ENCODE measurements around the gene VAMP2.

Gene VAMP2, protein sequence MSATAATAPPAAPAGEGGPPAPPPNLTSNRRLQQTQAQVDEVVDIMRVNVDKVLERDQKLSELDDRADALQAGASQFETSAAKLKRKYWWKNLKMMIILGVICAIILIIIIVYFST

DNA sequence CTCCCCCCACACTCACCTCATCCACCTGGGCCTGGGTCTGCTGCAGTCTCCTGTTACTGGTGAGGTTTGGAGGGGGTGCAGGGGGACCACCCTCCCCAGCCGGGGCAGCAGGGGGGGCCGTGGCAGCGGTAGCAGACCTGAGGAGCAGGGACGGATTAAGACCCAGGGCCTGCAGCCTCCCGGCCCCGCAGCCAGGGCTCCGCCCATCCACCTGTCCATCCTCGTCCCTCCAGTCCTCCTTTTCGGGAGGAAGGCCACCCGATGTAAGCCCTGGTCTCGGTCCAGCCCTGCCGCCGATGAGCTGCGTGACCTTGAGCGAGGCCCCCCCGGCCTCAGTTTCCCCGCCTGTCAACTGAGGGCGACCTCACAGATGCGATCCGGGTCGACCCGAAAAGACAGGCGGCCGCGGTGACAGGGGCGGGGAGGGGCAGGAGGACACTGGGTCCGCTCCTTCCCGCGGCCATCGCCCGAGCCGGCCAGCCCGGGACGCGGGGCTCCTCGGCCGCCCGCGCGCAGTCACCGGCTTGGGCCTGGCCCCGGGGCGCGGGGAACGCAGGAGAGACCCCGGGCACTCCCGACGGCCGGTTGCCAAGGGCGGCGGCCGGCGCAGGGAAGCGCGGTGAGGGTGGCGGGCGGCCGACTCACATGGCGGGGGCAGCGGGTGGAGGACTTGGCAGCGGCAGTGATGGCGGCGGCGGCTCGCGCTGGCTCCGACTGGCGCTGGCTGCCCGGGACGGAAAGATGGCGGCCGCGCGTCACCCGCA lies at the start of gene VAMP2:
Gene VAMP2, minus strand, starts transcription at position 716 of the 764 bp plus-strand sequence. Its CDS starts 69 bp downstream, at position 647.
- peak; percentile 71 for DNase-seq (ENCODE audit: low read depth)

DNA sequence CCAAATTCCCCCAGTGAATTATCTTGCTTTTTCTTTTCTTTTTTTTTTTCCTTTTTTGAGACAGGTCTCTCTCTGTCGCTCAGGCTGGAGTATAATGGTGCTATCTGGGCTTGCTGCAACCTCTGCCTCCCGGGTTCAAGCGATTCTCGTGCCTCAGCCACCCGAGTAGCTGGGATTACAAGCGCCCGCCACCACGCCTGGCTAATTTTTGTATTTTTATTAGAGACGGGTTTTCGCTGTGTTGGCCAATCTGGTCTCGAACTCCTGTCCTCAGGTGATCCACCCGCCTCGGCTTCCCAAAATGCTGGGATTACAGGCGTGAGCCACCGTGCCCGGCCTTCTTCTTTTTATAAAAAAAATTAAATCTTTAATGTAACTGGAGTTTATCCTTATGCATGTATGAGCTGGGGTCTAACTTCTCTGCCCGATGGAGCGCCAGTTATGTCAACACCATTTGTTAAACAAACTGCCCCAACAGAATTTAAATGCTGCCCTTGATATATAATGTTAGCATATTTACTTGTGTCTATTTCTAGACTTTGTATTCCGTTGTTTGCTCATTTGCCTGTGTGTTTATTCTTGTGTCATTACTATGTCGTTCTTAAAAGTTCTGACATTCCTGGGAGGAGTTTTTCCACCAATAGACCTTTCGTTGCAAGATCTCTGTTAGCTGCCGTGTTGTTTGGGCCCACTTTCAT lies 48.2 kb upstream of the VAMP2 start:
- DNase-seq (ENCODE audit: low read depth): no peak

DNA sequence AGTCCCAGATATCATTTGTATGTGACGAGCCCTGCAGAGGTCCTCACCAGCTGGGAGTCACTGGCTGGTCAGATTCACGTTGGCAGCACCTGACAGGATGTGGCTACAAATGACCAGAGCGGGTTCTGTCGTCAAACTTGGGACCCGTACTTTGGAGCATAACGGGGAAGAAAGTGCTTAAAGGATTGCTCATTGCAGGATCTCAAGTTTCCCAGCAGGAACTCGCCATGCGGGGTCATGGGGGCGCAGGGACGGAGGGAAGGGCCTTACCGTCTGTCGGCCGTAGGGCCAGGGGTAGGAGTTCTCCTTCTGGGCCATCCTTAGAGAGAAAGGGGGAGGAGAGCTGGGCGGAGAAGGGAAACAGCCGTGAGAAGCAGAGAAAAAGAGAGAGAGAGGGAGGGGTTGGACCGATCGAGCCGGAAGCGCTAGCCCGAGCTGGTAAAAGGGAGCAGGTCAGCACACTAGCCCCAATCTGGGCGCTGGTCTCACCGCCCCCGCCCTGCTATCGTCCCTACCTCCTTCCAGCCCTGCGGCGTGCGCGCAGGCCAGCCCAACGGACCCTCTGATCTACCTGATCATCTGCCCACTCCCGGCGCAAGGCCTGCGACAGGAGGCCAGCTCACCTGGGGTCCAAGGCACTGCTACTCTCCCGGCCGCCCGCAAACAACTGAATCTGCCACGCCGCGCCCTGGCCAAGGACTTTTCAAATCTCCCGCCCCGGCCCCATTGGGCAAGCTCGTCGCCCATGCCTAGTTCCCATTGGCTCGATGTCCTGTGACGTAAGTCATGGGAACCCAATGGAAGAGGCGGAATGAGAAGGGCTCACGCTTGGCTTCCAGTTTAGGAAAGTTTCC lies 47.4 kb upstream of the VAMP2 start, which contains the start of gene AURKB:
Gene AURKB, minus strand, starts transcription at position 669 of the 854 bp plus-strand sequence. Its CDS starts 351 bp downstream, at position 318.
- peak; percentile 98 for DNase-seq (ENCODE audit: low read depth)

DNA sequence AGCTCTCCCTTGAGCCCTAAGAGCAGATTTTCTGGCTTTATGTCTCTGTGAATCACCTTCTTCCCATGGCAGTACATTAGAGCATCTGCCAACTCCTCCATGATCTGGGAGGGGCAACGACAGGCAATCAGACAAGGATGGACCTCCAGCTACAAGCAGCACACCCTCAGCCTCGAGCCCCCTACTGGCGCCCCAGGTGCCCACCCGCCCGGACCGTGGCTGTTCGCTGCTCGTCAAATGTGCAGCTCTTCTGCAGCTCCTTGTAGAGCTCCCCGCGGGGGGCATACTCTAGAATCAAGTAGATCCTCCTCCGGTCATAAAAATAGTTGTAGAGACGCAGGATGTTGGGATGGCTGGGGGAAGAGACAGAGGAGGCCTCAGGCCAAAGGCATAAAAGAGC lies 43.8 kb upstream of the VAMP2 start:
- no peak for DNase-seq (ENCODE audit: low read depth)

DNA sequence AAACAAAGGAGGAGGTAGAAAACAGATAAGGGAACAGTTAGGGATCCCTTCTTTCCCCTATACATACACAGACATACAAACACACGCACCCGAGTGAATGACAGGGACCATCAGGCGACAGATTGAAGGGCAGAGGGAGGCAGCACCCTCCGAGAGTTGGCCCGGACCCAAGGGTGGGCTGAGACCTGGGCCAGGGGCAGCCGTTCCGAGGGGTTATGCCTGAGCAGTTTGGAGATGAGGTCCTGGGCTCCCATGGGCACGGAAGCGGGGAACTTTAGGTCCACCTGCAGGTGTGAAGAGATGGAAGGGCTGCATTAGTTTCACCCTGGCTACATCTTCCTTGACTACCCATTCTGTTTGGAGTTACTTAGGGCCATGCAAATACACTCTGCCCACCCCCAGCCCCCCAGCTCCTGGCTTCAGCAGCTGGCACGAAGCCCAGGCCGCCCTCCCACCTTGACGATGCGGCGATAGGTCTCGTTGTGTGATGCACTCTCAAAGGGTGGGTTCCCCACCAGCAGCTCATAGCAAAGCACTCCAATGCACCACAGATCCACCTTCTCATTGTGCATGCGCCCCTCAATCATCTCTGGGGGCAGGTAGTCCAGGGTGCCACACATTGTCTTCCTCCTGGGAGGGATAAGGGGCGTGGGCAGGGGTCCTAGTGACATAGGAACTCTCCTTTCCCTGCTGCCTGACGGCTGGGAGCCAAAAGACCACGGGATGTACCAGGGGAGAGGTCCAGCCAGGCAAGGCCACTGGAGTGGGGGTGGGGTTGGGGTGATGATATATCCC lies 42.2 kb upstream of the VAMP2 start:
- no peak for DNase-seq (ENCODE audit: low read depth)

DNA sequence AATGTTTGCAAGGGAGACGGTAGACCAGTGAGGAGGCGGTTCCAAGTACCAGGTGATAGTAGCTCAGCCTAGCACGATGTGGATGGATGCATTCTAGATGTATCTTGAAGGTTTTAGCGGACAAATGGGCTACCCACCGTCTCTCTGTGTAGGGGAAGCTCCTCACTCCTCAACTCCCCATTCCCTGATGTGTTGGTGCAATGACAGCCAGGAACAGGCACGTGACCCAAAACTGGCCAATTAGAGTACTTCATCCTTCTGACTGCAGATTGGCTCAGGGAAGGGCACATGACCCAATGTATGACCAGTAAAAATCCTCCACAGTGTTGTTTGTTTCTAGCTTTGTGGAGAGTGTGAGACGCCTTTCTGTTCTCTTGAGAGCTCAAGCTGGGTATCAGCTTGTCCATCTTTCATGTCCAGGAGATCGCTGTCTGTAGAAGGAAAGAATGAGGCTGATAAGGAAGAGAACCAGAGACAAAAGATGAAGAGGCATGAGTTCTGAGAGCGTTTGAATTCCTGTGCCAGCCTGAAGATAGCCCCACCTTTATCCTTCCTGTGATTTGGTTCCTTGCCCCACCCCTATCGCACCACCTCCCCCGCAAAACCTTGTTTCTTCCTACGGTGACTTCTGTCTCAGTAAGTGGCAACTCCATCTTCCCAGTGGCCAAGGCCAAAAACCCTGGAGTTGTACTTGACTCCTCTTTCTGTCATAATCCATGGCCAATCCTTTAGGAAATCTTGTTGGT lies 29.5 kb upstream of the VAMP2 start:
- peak; percentile 91 for DNase-seq (ENCODE audit: low read depth)

DNA sequence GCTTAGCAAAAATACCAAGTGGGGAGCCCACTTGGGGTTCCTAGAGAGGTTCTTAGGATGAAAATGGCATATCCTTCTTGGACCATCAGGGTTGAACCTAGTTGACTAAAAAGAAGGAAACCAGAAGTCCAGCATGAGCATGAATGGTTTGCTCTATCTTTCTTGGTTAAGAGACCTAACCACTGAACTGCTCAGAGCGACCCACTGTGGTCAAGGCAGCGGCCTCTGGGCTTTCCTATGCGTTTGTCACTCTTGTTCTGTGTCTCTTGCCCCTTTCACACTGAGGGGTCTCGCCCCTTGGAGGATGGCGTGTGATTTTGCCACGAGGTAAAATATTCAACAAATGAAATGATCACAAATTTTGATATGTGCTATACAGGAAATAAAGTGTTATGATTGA lies 27.8 kb upstream of the VAMP2 start:
- DNase-seq (ENCODE audit: low read depth): no peak

DNA sequence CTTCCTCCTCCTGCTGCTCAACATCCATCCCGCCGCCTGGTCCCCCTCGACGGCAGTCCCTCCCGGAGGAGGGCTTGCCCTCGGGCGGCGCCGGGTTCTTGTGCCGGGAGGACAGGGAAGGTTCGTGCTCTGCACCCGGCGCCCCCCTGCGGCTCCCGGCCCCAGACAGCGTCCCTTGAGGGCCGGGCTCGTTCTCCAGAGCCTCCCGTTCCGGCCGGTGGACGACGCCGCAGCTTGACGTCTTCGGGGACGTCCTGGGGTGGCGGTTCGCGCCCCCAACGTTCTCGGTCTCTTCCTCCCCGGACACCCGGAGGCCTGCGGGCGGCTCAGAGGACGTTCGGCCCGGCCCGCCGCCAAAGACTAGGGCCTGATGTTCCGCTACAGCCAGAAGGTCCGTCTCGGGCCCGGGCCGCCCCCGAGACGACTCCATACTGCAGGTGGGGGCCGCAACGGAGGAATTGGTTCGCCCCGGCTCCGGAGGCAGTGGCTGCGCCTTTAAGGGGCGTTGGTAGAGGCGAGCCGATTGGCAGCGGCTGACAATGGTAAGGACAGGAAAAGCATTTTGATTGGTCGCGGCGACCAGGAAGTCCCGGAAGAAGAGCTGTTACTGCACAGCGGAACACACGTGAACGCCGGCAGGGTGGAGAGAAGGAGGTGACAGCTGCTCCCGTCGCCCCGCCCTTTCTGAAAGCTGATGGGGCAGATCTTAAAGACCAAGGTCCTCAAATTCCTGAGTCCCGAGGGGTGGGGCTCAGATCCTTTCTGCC lies 27.1 kb upstream of the VAMP2 start, which contains the start of gene BORCS6:
Gene BORCS6, minus strand, starts transcription at position 470 of the 767 bp plus-strand sequence. Its CDS starts 40 bp downstream, at position 430.
- DNase-seq (ENCODE audit: low read depth): peak; percentile 99

DNA sequence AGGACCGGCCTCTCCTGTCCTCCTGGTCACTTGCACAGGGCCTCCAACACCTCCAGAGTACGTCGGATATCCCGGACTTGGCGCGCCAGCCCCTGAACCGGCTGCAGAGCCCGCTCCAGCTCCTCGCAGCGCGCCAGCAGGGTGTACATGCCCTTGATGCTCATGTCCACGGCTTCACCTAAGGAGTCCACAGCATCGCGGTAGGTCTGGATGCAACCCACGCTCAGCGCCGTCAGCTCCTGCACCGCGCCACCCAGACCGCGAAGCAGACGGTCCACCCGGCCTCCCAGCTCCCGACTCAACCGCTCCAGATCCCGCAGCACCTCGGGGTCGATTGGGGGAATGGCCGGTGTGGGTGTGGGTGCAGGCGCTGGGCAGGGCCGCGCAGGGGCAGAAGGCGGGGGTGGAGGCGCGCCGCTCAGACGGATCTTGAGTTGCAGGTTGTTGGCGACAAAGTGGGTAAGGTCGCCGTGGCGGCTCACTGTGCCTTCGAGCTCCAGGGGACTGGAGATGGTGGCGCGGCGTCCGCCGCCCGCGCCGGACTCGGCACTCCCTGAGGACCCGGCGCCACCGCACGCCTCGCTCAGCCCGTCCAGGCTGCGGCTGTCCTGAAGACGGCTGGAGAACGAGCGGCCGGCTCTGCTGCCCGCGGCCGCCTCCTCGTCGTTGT lies 26.4 kb upstream of the VAMP2 start:
- DNase-seq (ENCODE audit: low read depth): peak; percentile 26

DNA sequence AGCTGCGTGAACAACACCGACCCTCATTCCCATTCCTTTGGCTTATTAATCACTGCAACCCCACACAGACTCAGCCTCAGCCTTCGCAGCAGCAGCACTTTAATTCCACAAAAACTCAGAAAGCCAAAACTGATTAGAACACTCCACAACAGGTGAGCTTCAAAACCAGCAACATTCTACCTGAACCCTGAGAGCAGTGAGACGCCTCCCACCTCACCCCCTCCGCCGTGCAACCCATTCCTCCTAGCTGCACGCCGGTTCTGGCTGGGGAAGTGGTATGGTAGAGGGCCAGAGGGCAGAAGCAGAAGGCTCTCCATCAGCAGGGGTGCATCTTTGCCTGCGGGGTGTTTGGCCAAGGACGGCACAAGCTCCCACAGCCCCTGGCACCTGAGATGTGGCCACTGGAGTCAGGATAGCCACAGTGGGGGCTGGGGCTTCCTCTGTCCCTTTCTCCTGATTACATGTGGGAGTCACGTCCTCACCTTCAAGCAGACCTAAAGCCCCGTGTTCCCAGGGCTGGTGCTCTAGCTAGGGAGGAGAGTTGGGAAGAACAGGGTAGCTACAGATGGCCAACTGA lies 25.6 kb upstream of the VAMP2 start:
- peak; percentile 4 for DNase-seq (ENCODE audit: low read depth)

DNA sequence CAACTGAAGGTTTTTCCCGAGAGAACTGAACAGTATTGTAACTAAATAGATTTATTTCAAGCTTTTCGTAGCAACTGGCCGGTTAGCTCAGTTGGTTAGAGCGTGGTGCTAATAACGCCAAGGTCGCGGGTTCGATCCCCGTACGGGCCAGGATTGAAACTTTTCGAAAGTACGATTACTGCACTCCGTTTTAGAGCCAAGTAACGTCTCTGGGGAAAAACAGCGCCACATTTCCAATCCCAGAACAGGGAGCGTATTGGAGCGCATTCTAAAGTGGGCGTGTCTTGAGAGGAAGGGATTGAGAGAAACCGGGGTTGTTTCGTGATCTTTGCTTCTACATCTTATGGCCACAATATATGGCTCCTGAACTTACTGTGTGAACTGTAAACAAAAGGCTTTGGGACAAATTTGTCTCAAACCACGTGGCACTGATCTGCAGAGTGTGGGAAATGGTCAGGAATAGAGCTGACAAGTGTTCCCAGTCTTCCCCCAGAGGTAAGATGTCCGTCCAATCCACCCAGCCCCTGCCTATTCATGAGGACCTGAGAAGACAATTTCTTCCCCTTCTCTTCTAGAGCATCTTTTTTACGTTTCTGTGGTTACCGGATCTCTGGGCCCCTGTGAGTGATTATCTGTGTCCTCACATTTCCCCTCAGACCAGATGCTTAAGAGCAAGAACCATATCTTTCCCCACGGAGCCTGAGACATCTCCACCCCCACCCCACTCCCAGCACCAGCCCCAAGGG lies 24.9 kb upstream of the VAMP2 start:
- DNase-seq (ENCODE audit: low read depth): peak; percentile 100

DNA sequence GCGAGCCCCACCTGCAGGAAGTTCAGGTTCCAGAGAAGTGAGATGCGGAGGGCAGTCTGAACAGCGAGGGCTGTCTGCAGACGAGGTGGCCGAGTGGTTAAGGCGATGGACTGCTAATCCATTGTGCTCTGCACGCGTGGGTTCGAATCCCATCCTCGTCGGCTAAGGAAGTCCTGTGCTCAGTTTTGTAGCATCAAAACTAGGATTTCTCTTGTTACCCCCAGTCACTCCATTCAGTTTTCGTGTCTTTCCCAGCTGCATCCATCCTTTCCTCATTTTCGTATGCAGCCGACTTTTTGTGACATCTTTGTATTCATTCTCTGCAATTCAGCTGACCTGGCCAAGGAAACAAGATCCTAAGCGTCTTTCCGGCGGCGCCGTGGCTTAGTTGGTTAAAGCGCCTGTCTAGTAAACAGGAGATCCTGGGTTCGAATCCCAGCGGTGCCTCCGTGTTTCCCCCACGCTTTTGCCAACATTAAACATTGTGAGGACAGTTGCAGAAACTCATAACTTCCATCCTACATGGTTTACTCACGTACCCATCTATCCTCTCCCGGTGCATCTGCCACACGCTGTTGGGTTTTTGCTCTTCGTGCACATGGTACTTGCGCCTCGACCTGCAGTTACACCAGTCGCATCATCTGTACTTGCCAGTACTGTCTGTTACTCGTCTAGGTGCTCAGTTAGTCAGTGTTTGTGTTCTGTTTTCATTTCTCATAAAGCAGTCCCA lies 24.2 kb upstream of the VAMP2 start:
- DNase-seq (ENCODE audit: low read depth): peak; percentile 96

DNA sequence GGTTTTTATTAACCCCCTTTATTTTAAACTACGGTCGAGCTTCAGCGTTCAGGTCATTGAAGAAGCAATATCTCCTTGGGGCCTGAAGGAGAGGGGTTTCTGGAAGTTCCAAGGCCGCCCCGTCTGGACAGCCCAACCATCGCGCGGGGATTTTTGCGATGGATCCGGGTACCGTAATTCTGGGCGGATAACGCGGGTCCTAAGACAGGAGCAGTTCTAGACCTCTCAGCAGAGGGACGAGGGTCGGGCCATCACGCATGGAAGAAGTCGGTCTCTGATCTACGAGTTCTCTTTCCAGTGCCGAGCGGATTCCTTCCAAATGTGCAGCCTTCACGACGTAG lies 23.7 kb upstream of the VAMP2 start:
- DNase-seq (ENCODE audit: low read depth): no peak

DNA sequence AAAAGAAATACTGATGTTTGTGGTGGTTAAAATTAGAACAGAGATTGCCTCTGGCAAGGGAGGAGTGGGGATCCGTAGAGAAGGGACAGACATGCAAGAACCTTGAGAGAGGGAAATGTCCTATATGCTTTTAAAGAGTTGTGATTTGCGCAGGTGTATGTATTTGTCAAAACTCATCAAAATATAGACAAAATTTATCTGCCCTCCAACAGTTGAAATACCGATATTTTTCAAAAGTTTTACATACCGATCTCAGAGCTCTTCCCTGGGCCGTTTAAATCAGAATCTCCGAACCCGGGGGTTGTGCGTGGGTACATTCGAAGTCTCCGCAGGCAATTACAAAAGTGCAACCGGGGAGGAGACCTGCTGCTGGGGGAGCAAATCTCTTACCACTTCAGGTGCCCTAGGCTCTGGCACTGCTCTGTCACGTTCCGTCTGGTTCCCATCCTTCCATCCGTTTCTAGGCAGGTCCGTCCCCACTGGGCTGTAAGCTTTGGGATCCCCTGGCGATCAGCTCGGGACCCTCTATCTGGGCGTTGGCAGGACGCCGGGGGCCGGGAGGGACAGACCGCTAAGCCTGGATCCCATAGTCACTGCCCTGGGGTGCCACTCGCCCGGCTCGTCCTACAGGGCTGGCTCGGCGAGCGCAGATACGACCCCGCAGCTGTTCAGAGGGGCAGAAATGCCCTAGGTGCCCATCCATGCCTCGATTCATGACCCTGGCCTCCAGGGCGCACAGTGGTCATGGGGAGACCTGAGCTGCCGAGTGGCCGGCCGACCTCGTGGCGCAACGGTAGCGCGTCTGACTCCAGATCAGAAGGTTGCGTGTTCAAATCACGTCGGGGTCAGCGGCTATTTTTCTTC lies 23.1 kb upstream of the VAMP2 start:
- peak; percentile 75 for DNase-seq (ENCODE audit: low read depth)

DNA sequence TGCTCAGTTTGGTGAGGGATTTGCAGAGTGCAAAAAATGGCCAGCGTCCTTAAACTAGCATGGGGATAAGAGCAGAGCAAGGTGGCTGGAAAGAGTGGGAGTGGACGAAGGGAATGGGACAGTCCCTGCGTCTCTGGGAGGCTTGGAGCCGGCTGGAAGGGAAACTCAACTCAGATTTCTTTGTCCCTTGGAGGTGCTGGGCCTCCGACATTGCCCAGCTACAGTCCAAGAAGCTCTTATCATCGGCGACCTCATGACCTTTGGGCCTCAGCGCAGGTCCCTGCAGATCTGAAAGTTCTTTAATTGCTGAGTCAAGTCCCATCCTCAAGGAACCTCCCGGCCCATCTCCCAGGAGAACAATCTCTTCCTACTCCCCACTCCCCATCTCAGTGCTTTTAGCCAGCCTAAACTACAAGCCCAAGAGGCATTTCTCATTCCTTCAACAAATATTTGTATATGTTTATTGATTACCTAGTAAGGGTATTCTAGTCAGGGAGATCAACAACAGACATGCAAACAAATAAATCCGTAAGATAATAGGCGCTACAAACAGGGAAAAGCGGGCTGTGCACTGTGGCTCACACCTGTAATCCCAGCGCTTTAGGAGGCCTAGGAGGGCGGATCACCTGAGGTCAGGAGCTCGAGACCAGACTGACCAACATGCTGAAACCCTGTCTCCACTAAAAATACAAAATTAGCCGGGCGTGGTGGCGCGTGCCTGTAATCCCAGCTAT lies 14.4 kb upstream of the VAMP2 start:
- no peak for DNase-seq (ENCODE audit: low read depth)
